SK-N-SH treated with all-trans-retinoic acid at 6 μM for 48 hours (cell line): ENCODE data around the gene STPG1.

Experiments
- ATAC-seq: fragments of 200-7000 bp; cut with Tn5 transposase; 3 replicates; pipeline ENCODE4 v1.9.1; 2020; ENCODE audit warnings: mild to moderate bottlenecking, moderate library complexity
- ARNTL ChIP-seq: fragments of 450-650 bp; formaldehyde crosslinking; IDR thresholded peaks from 2 replicates; pipeline ENCODE4 v1.5.0; 2020; ENCODE audit warnings: low read depth, mild to moderate bottlenecking, moderate library complexity, borderline replicate concordance
- BACH2 ChIP-seq: fragments of 250-450 bp; sonication (Bioruptor Pico); IDR thresholded peaks from 2 replicates; pipeline ENCODE4 v1.9.0; 2021; ENCODE audit warnings: mild to moderate bottlenecking, borderline replicate concordance
- CSRNP3 ChIP-seq: fragments of 250-450 bp; sonication (Bioruptor Pico); IDR thresholded peaks from 2 replicates; pipeline ENCODE4 v1.5.1; 2021; ENCODE audit warnings: mild to moderate bottlenecking, moderate library complexity
- ESRRG ChIP-seq: fragments of 250-450 bp; sonication (Bioruptor Pico); IDR thresholded peaks from 2 replicates; pipeline ENCODE4 v1.6.1; 2021; ENCODE audit warnings: mild to moderate bottlenecking
- GLIS3 ChIP-seq: fragments of 250-450 bp; sonication (Bioruptor Pico); IDR thresholded peaks from 2 replicates; pipeline ENCODE4 v1.5.0; 2020; ENCODE audit warnings: mild to moderate bottlenecking, moderate library complexity
- ISL1 ChIP-seq: fragments of 250-450 bp; sonication (Bioruptor Pico); IDR thresholded peaks from 2 replicates; pipeline ENCODE4 v2.1.2; 2022; ENCODE audit warnings: mild to moderate bottlenecking, moderate library complexity
- OSR1 ChIP-seq: fragments of 250-450 bp; sonication (Bioruptor Pico); IDR thresholded peaks from 2 replicates; pipeline ENCODE4 v1.8.0; 2022; ENCODE audit warnings: moderate library complexity, mild to moderate bottlenecking, inconsistent platforms
- PATZ1 ChIP-seq: fragments of 250-450 bp; sonication (Bioruptor Pico); IDR thresholded peaks from 2 replicates; pipeline ENCODE4 v1.8.0; 2020; ENCODE audit warnings: mild to moderate bottlenecking, moderate library complexity, borderline replicate concordance
- POU6F1 ChIP-seq: fragments of 250-450 bp; sonication (Bioruptor Pico); IDR thresholded peaks from 2 replicates; pipeline ENCODE4 v1.8.0; 2021; ENCODE audit warnings: low read depth, mild to moderate bottlenecking, moderate library complexity, borderline replicate concordance
- PPARA ChIP-seq: fragments of 250-450 bp; sonication (Bioruptor Pico); IDR thresholded peaks from 2 replicates; pipeline ENCODE4 v1.5.0; 2020; ENCODE audit warnings: mild to moderate bottlenecking, borderline replicate concordance
- RARB ChIP-seq: fragments of 250-450 bp; sonication (Bioruptor Pico); IDR thresholded peaks from 2 replicates; pipeline ENCODE4 v1.8.0; 2021; ENCODE audit warnings: mild to moderate bottlenecking, moderate library complexity
- SNAI2 ChIP-seq: fragments of 250-450 bp; sonication (Bioruptor Pico); IDR thresholded peaks from 2 replicates; pipeline ENCODE4 v1.5.0; 2020; ENCODE audit warnings: mild to moderate bottlenecking, moderate library complexity
- TCF4 ChIP-seq: fragments of 250-450 bp; sonication (Bioruptor Pico); IDR thresholded peaks from 2 replicates; pipeline ENCODE4 v1.8.0; 2021; ENCODE audit warnings: mild to moderate bottlenecking, moderate library complexity, borderline replicate concordance
- TOX ChIP-seq: fragments of 250-450 bp; sonication (Bioruptor Pico); IDR thresholded peaks from 2 replicates; pipeline ENCODE4 v1.8.0; 2021; ENCODE audit warnings: mild to moderate bottlenecking, moderate library complexity, borderline replicate concordance
- TSHZ2 ChIP-seq: fragments of 250-450 bp; sonication (Bioruptor Pico); IDR thresholded peaks from 2 replicates; pipeline ENCODE4 v1.5.0; 2020; ENCODE audit warnings: mild to moderate bottlenecking, moderate library complexity
- ZC3H10 ChIP-seq: fragments of 250-450 bp; sonication (Bioruptor Pico); IDR thresholded peaks from 2 replicates; pipeline ENCODE4 v1.5.1; 2021; ENCODE audit warnings: mild to moderate bottlenecking, moderate library complexity
- ZFP3 ChIP-seq: fragments of 250-450 bp; sonication (Bioruptor Pico); IDR thresholded peaks from 2 replicates; pipeline ENCODE4 v1.5.0; 2020; ENCODE audit warnings: mild to moderate bottlenecking, moderate library complexity
- ZFP30 ChIP-seq: fragments of 450-650 bp; formaldehyde crosslinking; IDR thresholded peaks from 2 replicates; pipeline ENCODE4 v1.5.0; 2022; ENCODE audit warnings: mild to moderate bottlenecking, moderate library complexity
- ZNF565 ChIP-seq: fragments of 450-650 bp; formaldehyde crosslinking; conservative IDR thresholded peaks from 2 replicates; pipeline ENCODE4 v1.5.0; 2020; ENCODE audit warnings: low read depth, mild to moderate bottlenecking, moderate library complexity
- ZNF70 ChIP-seq: fragments of 450-650 bp; formaldehyde crosslinking; IDR thresholded peaks from 2 replicates; pipeline ENCODE4 v1.5.0; 2020; ENCODE audit warnings: mild to moderate bottlenecking, moderate library complexity
- ZNF8 ChIP-seq: fragments of 450-650 bp; formaldehyde crosslinking; IDR thresholded peaks from 2 replicates; pipeline ENCODE4 v1.5.0; 2020; ENCODE audit warnings: mild to moderate bottlenecking, moderate library complexity

Gene STPG1

GRCh38 chr1:24418898-24419628 lies 5.5 kb upstream of the STPG1 start:
- no peak for ATAC-seq

GRCh38 chr1:24417681-24418080 lies 4.1 kb upstream of the STPG1 start:
- ATAC-seq, result no peak
- TF ChIP-seq ZFP3 (CRISPR knock-in tag), result no peak
- no peak for TF ChIP-seq OSR1 (CRISPR knock-in tag)
- no peak for TF ChIP-seq GLIS3 (CRISPR knock-in tag)
- no peak for TF ChIP-seq ESRRG (CRISPR knock-in tag)
- TF ChIP-seq BACH2 (CRISPR knock-in tag), result no peak
- TF ChIP-seq ZNF8, result no peak
- TF ChIP-seq TCF4 (CRISPR knock-in tag), result no peak
- TF ChIP-seq ZFP30 (CRISPR knock-in tag), result no peak
- TF ChIP-seq TSHZ2 (CRISPR knock-in tag), result no peak
- no peak for TF ChIP-seq CSRNP3 (CRISPR knock-in tag)
- no peak for TF ChIP-seq PATZ1 (CRISPR knock-in tag)
- TF ChIP-seq PPARA (CRISPR knock-in tag), result no peak
- no peak for TF ChIP-seq ZC3H10 (CRISPR knock-in tag)
- no peak for TF ChIP-seq ZNF565 (CRISPR knock-in tag)
- TF ChIP-seq SNAI2 (CRISPR knock-in tag), result no peak
- no peak for TF ChIP-seq ARNTL (CRISPR knock-in tag)
- TF ChIP-seq RARB, result no peak

More at GRCh38 chr1:24418898-24419628, 5.5 kb upstream of the STPG1 start:
- TF ChIP-seq TCF4 (CRISPR knock-in tag) (no peak), PATZ1 (CRISPR knock-in tag) (no peak), TOX (CRISPR knock-in tag) (no peak), ISL1 (CRISPR knock-in tag) (no peak), BACH2 (CRISPR knock-in tag) (no peak), CSRNP3 (CRISPR knock-in tag) (no peak), RARB (no peak), ZNF8 (no peak), GLIS3 (CRISPR knock-in tag) (no peak), PPARA (CRISPR knock-in tag) (no peak), ZNF565 (CRISPR knock-in tag) (no peak), POU6F1 (CRISPR knock-in tag) (no peak), ZFP30 (CRISPR knock-in tag) (no peak), ZFP3 (CRISPR knock-in tag) (no peak), ZNF70 (no peak)
- TF ChIP-seq, all 23 proteins: peak for 0
